Measurements from ENCODE around the gene MLXIP. TPM values are rescaled to one million over a fixed set of nuclear protein-coding genes. Genes with fewer than 3 reads are reported as not detected.

The MLXIP gene
- total RNA-seq, 1 donor from 2014 or later, result 54.5 TPM

DNA sequence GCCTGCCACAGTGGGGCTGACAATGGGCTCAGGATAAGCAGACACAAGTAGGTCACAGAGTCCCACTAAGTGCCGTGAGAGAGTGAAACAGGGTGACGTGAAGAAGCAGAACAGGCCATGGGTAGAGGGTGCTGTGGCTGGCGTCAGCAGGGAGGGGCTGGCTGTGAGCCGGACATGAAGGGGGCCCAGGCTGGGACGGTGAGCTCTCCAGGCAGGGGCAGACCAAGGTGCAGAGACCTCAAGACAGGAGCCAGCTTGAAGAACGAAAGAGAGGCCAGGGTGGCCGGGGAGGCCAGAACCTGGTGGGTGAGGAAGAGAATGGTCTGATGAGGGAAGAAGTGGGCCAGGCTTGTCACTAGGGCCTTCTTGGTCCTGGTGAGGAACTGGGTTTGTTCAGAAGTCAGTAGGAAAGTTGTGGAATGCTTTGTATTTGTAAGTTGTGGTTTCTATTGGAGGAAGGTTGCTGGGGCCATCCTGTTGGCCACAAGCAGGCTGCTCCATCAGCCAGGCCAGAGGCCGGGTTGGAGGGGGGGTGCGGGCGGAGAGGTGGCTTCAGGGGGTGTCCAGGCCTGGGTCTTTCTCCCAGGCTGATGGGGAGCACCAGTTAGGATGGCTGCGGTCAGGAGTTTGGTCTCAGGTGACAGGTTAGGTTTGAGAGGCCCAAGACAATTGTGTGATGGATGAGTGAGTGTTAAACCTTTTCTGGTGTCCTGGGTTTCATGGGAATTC, 21.4 kb upstream of the MLXIP start:
- DNase-seq (ENCODE audit: extremely low spot score, unreplicated experiment), result no peak
- H3K4me1 Mint-ChIP-seq (ENCODE audit: unreplicated experiment), result peaks cover 15% of the 10 kb centered on the region

DNA sequence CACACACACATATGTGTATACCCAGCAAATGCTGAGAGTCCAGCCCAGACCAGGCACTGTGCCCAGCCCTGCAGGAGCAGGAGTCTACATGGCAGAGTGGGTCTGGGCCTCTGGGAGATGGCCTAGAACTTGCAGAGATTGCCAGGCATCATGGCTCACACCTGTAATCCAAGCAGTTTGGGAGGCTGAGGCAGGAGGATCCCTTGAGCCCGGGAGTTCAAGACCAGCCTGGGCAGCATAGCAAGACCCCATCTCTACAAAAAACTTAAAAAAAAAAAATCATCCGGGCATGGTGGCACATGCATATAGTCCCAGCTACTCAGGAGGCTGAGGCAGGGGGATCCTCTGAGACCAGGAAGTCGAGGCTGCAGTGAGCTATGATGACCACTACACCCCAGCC, 20.8 kb upstream of the MLXIP start:
- Mint-ChIP-seq H3K27me3 (ENCODE audit: unreplicated experiment) (no peaks in the 10 kb centered on the region), H3K4me3 (ENCODE audit: unreplicated experiment) (no peak overlapping the region), H3K9me3 (ENCODE audit: unreplicated experiment) (no peaks in the 10 kb centered on the region), H3K36me3 (ENCODE audit: unreplicated experiment) (peaks cover 10% of the 10 kb centered on the region), H3K27ac (ENCODE audit: unreplicated experiment) (no peak overlapping the region), H3K4me1 (ENCODE audit: unreplicated experiment) (peaks cover 20% of the 10 kb centered on the region)
- TF ChIP-seq, protein P1, sequence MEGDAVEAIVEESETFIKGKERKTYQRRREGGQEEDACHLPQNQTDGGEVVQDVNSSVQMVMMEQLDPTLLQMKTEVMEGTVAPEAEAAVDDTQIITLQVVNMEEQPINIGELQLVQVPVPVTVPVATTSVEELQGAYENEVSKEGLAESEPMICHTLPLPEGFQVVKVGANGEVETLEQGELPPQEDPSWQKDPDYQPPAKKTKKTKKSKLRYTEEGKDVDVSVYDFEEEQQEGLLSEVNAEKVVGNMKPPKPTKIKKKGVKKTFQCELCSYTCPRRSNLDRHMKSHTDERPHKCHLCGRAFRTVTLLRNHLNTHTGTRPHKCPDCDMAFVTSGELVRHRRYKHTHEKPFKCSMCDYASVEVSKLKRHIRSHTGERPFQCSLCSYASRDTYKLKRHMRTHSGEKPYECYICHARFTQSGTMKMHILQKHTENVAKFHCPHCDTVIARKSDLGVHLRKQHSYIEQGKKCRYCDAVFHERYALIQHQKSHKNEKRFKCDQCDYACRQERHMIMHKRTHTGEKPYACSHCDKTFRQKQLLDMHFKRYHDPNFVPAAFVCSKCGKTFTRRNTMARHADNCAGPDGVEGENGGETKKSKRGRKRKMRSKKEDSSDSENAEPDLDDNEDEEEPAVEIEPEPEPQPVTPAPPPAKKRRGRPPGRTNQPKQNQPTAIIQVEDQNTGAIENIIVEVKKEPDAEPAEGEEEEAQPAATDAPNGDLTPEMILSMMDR (IDR thresholded peaks at IDR 0.05), result no peak
- no peak for DNase-seq (ENCODE audit: extremely low spot score, unreplicated experiment)

More for the DNA sequence above, 21.4 kb upstream of the MLXIP start:
- TF ChIP-seq, protein P1 (IDR thresholded peaks at IDR 0.05), result no peak
- no peaks in the 10 kb centered on the region for H3K27me3 Mint-ChIP-seq (ENCODE audit: unreplicated experiment)
- no peak overlapping the region for H3K27ac Mint-ChIP-seq (ENCODE audit: unreplicated experiment)
- no peaks in the 10 kb centered on the region for H3K9me3 Mint-ChIP-seq (ENCODE audit: unreplicated experiment)
- peaks cover 10% of the 10 kb centered on the region for H3K36me3 Mint-ChIP-seq (ENCODE audit: unreplicated experiment)
- no peak overlapping the region for H3K4me3 Mint-ChIP-seq (ENCODE audit: unreplicated experiment)

DNA sequence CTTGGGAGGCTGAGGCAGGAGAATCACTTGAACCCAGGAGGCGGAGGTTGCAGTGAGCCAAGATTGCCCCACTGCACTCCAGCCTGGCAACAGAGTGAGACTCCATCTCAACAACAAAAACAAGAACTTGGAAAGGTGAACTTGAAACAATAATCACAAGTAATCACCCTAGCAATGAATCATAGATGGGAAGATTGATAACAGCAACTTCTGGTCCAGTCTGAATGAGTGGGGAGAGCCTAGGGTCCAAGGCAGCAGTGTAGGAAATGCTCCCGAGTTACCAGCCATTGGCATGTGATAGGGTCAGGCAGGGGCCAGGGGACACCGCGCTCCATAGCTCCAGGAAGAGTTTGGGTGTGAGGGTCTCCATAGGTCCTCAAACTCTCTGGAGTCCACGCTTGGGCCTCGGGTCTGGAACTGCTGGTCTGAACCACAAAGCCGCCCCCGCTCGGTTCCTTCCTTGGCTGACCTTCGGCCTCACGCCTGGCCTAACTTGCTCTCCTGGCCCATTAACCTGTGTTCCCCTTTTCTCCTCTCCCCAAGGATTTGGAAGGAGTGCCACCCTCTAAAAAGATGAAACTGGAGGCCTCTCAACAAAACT, 19.9 kb upstream of the MLXIP start:
- Mint-ChIP-seq H3K4me1 (ENCODE audit: unreplicated experiment) (peaks cover 29% of the 10 kb centered on the region), H3K9me3 (ENCODE audit: unreplicated experiment) (no peaks in the 10 kb centered on the region), H3K27ac (ENCODE audit: unreplicated experiment) (no peak overlapping the region), H3K4me3 (ENCODE audit: unreplicated experiment) (no peak overlapping the region), H3K36me3 (ENCODE audit: unreplicated experiment) (peaks cover 10% of the 10 kb centered on the region), H3K27me3 (ENCODE audit: unreplicated experiment) (no peaks in the 10 kb centered on the region)
- TF ChIP-seq, protein P1 (IDR thresholded peaks at IDR 0.05), result no peak
- no peak for DNase-seq (ENCODE audit: extremely low spot score, unreplicated experiment)

DNA sequence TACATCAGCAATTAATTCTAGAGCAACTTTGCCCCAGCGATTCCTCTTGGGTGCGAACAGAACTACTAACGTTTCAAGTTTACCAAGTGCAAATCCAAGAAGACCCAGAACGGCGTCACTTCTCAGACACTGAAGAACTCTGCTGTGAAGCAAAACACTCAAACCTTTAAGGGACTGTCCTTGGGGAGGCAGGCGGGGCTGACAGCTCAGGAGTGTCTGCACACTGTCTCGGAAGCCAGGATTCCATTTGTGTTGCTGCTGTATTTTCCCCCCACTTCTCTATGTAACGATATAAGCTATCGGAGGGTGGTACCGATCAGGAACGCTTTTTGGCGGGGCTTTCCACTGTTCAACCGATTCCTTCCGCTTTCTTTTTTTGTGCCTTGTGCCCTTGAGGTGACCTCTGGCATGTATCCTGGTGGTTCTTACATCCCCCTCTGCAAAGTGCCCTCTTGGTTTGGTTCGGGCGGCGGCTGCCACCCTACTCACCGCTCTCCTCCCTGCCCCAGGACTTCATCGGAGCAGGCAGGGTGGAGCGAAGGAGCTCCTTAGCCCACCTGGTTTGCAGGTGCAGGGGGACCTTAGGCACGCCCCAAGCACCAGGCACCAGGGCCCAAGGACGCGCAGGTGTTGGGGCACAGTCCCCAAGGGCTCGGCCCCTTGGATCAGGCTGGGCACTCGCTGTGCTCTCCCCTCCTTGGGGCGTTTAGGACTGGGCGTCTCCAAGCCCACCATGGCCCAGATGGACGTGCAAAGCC, 19.2 kb upstream of the MLXIP start:
- Mint-ChIP-seq H3K36me3 (ENCODE audit: unreplicated experiment) (peaks cover 10% of the 10 kb centered on the region), H3K27ac (ENCODE audit: unreplicated experiment) (no peak overlapping the region), H3K4me3 (ENCODE audit: unreplicated experiment) (no peak overlapping the region), H3K9me3 (ENCODE audit: unreplicated experiment) (no peaks in the 10 kb centered on the region), H3K27me3 (ENCODE audit: unreplicated experiment) (no peaks in the 10 kb centered on the region), H3K4me1 (ENCODE audit: unreplicated experiment) (peaks cover 32% of the 10 kb centered on the region)
- no peak for DNase-seq (ENCODE audit: extremely low spot score, unreplicated experiment)
- TF ChIP-seq, protein P1 (IDR thresholded peaks at IDR 0.05), result no peak

DNA sequence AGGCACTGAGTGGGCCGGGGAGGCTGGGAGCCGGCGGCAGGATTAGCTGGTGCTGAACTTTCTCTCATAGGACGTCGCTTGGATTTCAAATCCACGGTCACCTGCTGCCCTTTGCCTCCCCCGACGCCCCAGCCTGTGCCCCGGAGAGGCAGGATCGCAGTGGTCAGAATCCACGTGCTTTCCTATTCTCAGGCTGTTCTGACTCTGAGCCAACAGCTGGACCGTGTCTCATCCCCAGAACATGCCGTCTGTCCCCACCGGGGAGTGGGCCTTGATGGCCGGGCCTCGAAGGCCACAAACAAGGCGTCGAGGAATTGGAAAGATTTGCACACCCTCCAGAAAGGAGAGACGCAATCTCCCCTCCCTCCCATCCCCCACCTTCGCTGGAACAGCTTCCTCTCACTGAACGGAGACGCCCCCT, 18.5 kb upstream of the MLXIP start:
- H3K27ac Mint-ChIP-seq (ENCODE audit: unreplicated experiment), result no peak overlapping the region
- peaks cover 35% of the 10 kb centered on the region for H3K4me1 Mint-ChIP-seq (ENCODE audit: unreplicated experiment)
- H3K27me3 Mint-ChIP-seq (ENCODE audit: unreplicated experiment), result no peaks in the 10 kb centered on the region
- H3K9me3 Mint-ChIP-seq (ENCODE audit: unreplicated experiment), result no peaks in the 10 kb centered on the region
- no peak overlapping the region for H3K4me3 Mint-ChIP-seq (ENCODE audit: unreplicated experiment)
- peaks cover 10% of the 10 kb centered on the region for H3K36me3 Mint-ChIP-seq (ENCODE audit: unreplicated experiment)
- no peak for DNase-seq (ENCODE audit: extremely low spot score, unreplicated experiment)
- TF ChIP-seq, protein P1 (IDR thresholded peaks at IDR 0.05), result no peak
